AG09319 (cell line): Measurements from ENCODE around the gene NRL.

Experiments used
- DNase-seq: peaks from one replicate; pipeline ENCODE4 v3.0.0-alpha.2; 2010; ENCODE audit warnings: low read depth; ENCODE audit errors: extremely low read depth
- CTCF ChIP-seq: IDR thresholded peaks from 2 replicates; pipeline ENCODE4 v1.5.1; 2011; ENCODE audit warnings: low read depth, mild to moderate bottlenecking, inconsistent platforms, low read length, moderate library complexity

NRL gene

DNA sequence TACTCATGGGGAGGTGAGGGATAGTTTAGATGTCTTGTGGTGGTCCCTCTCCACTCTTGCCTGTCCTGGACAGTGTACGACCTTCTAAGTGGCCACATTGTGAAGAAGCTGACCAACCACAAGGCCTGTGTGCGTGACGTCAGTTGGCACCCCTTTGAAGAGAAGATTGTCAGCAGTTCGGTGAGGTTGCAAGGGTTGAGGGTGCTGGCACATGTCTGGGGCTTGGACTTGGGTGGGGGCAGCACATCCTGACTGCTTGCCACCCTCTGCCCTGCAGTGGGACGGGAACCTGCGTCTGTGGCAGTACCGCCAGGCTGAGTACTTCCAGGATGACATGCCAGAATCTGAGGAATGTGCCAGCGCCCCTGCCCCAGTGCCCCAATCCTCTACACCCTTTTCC lies 8.1 kb upstream of the NRL start:
- DNase-seq = no peak
- no peak for TF ChIP-seq CTCF

DNA sequence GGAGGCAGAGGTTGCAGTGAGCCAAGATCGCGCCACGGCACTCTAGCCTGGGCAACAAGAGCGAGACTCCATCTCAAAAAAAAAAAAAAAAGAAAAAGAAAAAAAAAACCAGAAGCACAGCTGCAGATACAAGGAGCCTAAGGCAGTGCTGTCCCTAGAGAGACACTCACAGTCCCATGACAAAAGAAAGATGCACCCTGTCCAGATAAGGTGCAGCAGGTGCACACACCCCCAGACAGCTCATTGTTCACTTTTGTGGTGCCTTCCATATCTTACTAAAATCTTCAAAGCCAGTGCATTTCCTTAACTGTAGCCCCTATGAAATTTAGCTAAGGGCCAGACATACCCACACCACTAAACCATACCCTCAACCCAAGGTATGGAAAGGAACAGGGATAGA lies 7.7 kb upstream of the NRL start:
- no peak for TF ChIP-seq CTCF
- no peak for DNase-seq

DNA sequence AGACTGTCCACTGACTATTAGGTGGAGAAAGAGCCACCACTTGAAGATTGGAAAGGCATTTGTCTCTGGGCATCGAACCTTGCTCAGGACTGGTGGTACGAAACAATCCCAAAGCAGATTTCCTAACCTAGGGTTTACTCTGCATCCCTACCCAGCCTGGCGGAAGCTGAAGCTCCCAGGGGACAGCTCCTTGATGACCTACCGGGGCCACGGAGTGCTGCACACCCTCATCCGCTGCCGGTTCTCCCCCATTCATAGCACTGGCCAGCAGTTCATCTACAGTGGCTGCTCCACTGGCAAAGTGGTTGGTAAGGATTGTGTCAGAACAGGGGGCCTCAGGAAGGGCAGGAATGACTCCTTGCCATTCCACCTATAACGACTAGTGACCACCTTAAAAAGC lies 6.5 kb upstream of the NRL start:
- no peak for DNase-seq
- no peak for TF ChIP-seq CTCF

GRCh38 chr14:24119691-24120090 lies 4.9 kb upstream of the NRL start:
- DNase-seq = no peak
- TF ChIP-seq CTCF = no peak

GRCh38 chr14:24117179-24117578 lies 2.4 kb upstream of the NRL start:
- no peak for DNase-seq
- no peak for TF ChIP-seq CTCF

DNA sequence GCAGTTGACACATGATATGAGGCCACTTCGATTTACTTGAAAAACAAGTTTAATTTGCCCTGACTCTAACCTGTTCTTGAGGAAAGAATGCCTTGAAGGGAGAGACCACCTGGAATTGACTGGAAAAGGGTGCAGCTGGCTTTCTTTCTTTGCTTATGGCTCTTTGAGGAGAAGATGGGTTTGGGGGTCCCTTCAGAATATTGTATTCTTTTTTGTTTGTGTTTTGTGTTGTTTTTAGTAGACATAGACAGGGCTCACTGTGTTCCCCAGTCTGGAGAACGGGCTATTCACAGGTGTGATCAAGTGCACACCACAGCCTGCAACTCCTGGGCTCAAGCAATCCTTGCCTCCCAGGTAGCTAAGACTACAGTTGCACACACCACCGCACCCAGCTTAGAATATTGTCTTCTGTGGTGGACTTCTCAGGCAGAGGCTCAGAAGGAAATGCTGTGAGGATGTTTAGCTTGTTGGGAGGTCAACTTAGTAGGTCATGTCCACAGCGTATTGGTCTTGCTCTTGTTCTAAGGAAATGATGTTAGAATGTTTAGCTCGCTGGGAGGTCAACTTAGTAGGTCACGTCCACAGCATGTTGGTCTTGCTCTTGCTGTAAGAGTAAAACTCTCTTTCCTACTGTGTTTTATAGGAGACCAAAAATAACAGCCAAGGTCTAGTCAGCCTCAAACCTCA lies 1.5 kb upstream of the NRL start:
- DNase-seq = no peak
- no peak for TF ChIP-seq CTCF

- no peak for TF ChIP-seq CTCF
- no peak for DNase-seq
Observed at GRCh38 chr14:24115422-24116127, 826 bp upstream of the NRL start.
